NCI-H2227 (cell line): ENCODE results near the gene GOLGA6B.
"Not testable (repeated sequence)": the region's sequence is repeated elsewhere in the genome, so short reads cannot be mapped to it uniquely, and the experiment has no call there.

Experiments used
- DNase-seq: peaks from one replicate; lab custom pipeline; 2025; ENCODE audit not compliant: unreplicated experiment; lab: John Stamatoyannopoulos, UW

The GOLGA6B gene

GRCh38 chr15:72654397-72654796 is at the start of gene GOLGA6B:
Gene GOLGA6B (plus strand): TSS chr15:72654697. CDS start chr15:72654738, 41 bp downstream.
- not testable (repeated sequence) for DNase-seq

GRCh38 chr15:72604794-72605193 is 49.7 kb upstream of the GOLGA6B start:
- no peak for DNase-seq

- DNase-seq, result not testable (repeated sequence)
Measured at GRCh38 chr15:72608084-72608483, 46.4 kb upstream of the GOLGA6B start.

GRCh38 chr15:72609862-72610261 is 44.6 kb upstream of the GOLGA6B start:
- DNase-seq, result no peak

GRCh38 chr15:72612324-72612723 is 42.2 kb upstream of the GOLGA6B start:
- not testable (repeated sequence) for DNase-seq

GRCh38 chr15:72614810-72615532 is 39.5 kb upstream of the GOLGA6B start:
- no peak for DNase-seq

GRCh38 chr15:72615533-72616233 is 38.8 kb upstream of the GOLGA6B start:
- DNase-seq, result not testable (repeated sequence)

- DNase-seq, result no peak
Measured at GRCh38 chr15:72616491-72617210, 37.8 kb upstream of the GOLGA6B start.

- DNase-seq, result not testable (repeated sequence)
Measured at GRCh38 chr15:72623854-72624253, 30.6 kb upstream of the GOLGA6B start.

GRCh38 chr15:72626153-72626552 is 28.3 kb upstream of the GOLGA6B start:
- DNase-seq, result not testable (repeated sequence)

GRCh38 chr15:72628249-72629067 is 26.0 kb upstream of the GOLGA6B start:
- DNase-seq, result not testable (repeated sequence)

- not testable (repeated sequence) for DNase-seq
Measured at GRCh38 chr15:72629068-72629570, 25.4 kb upstream of the GOLGA6B start.

- not testable (repeated sequence) for DNase-seq
Measured at GRCh38 chr15:72636519-72637282, 17.8 kb upstream of the GOLGA6B start.

- not testable (repeated sequence) for DNase-seq
Measured at GRCh38 chr15:72639759-72640483, 14.6 kb upstream of the GOLGA6B start.

GRCh38 chr15:72642271-72642670 is 12.2 kb upstream of the GOLGA6B start:
- DNase-seq, result not testable (repeated sequence)

GRCh38 chr15:72648631-72649253 is 5.8 kb upstream of the GOLGA6B start:
- DNase-seq, result not testable (repeated sequence)

GRCh38 chr15:72656014-72656413 is 1.5 kb downstream of the GOLGA6B start:
- not testable (repeated sequence) for DNase-seq

- not testable (repeated sequence) for DNase-seq
Measured at GRCh38 chr15:72661081-72661480, 6.6 kb downstream of the GOLGA6B start.

- DNase-seq, result not testable (repeated sequence)
Measured at GRCh38 chr15:72663931-72664330, 9.4 kb downstream of the GOLGA6B start.
